Endothelial cell of umbilical vein (primary cell): ENCODE measurements around the gene C12orf42. TPM values are rescaled to one million over a fixed set of nuclear protein-coding genes. Genes with fewer than 3 reads are reported as not detected.

Experiments
- BruUV-seq: library from RNA; stranded (reverse); fragments of 400-500 nt; replicated peaks from 2 replicates; lab custom pipeline; 2021; lab: Mats Ljungman, UMichigan
- CTCF ChIA-PET: fragments of 300-600, 350-600 bp; sonication (Branson Sonifier 250); formaldehyde crosslinking; loops from one replicate; lab custom pipeline; 2021; ENCODE audit warnings: antibody characterized with exemption, inconsistent platforms; lab: Charles Lee
- POLR2A ChIA-PET: fragments of 300-600, 350-600 bp; sonication (Branson Sonifier 250); formaldehyde crosslinking; loops from one replicate; lab custom pipeline; 2021; ENCODE audit warnings: antibody characterized with exemption, inconsistent platforms; lab: Charles Lee
- DNase-seq: peaks from one replicate; pipeline ENCODE4 v3.0.0-alpha.2; 2011; ENCODE audit warnings: low read depth, low spot score
- FAIRE-seq: peaks from 2 replicates; lab custom pipeline; 2011; peaks lifted over from hg19 to GRCh38; lab: Jason Lieb, UNC
- H2AFZ ChIP-seq: 2 replicates; pipeline ENCODE4 v1.6.0; 2012; ENCODE audit warnings: low read depth, low read length, control low read depth, inconsistent platforms
- H3K27ac ChIP-seq: 2 replicates; pipeline ENCODE4 v1.5.1; 2011; ENCODE audit warnings: low read depth, mild to moderate bottlenecking, control low read depth, low read length, moderate library complexity; ENCODE audit not compliant: insufficient read depth
- H3K27me3 ChIP-seq, 2 experiments: 2 replicates each; pipeline versions ENCODE4 v1.6.0 to v1.6.1; 2011; ENCODE audit warnings: low read length in 2 of 2, mixed read lengths in 1 of 2; ENCODE audit not compliant: control insufficient read depth in 2 of 2, insufficient read depth in 2 of 2
- H3K36me3 ChIP-seq, 2 experiments: 2 replicates in 1 of 2; 3 replicates in 1 of 2; pipeline ENCODE4 v1.5.1; 2011; ENCODE audit warnings: low read length in 2 of 2, mild to moderate bottlenecking in 1 of 2, moderate library complexity in 1 of 2; ENCODE audit not compliant: control insufficient read depth in 2 of 2, insufficient read depth in 2 of 2; ENCODE audit errors: extremely low read depth in 1 of 2
- H3K4me1 ChIP-seq: 3 replicates; pipeline ENCODE4 v1.5.1; 2011; ENCODE audit warnings: mild to moderate bottlenecking, low read length; ENCODE audit not compliant: control insufficient read depth, insufficient read depth; ENCODE audit errors: extremely low read depth
- H3K4me2 ChIP-seq: 2 replicates; pipeline ENCODE4 v1.6.1; 2011; ENCODE audit warnings: low read length, control low read depth, mixed read lengths; ENCODE audit not compliant: insufficient read depth
- H3K4me3 ChIP-seq, 3 experiments: fragments of 200-600 bp in 1 of 3; sonication (generic), shearing (Covaris generic) in 1 of 3; replicated peaks in 1 of 3; 2 replicates each; pipeline ENCODE4 v1.5.1; 2011 to 2016; ENCODE audit warnings: control low read depth in 3 of 3, low read length in 3 of 3, mild to moderate bottlenecking in 2 of 3, inconsistent platforms in 1 of 3, low read depth in 1 of 3, moderate library complexity in 1 of 3; ENCODE audit not compliant: insufficient read depth in 1 of 3
- H3K79me2 ChIP-seq: 2 replicates; pipeline ENCODE4 v1.6.0; 2012; ENCODE audit warnings: low read length, inconsistent platforms; ENCODE audit not compliant: control insufficient read depth, insufficient read depth
- H3K9ac ChIP-seq: replicated peaks from 2 replicates; pipeline ENCODE3; 2011; ENCODE audit warnings: low read length, control low read depth; ENCODE audit not compliant: insufficient read depth; ENCODE audit errors: extremely low read depth
- H3K9me1 ChIP-seq: replicated peaks from 3 replicates; pipeline ENCODE4 v1.6.0; 2011; ENCODE audit warnings: mild to moderate bottlenecking, low read length; ENCODE audit not compliant: control insufficient read depth, insufficient read depth; ENCODE audit errors: extremely low read depth
- H3K9me3 ChIP-seq: replicated peaks from 2 replicates; pipeline ENCODE4 v1.5.1; 2012; ENCODE audit warnings: low read length, inconsistent platforms; ENCODE audit not compliant: control insufficient read depth, insufficient read depth
- H4K20me1 ChIP-seq: replicated peaks from 2 replicates; pipeline ENCODE3; 2011; ENCODE audit warnings: mild to moderate bottlenecking, low read length; ENCODE audit not compliant: control insufficient read depth, insufficient read depth; ENCODE audit errors: extremely low read depth
- EZH2 ChIP-seq: IDR thresholded peaks from 2 replicates; pipeline ENCODE4 v1.6.1; 2012; ENCODE audit warnings: borderline replicate concordance, low read depth, mild to moderate bottlenecking, moderate library complexity, low read length, inconsistent platforms; ENCODE audit not compliant: severe bottlenecking
- FOS ChIP-seq: IDR thresholded peaks from 2 replicates; pipeline ENCODE4 v1.6.1; 2011; ENCODE audit warnings: mild to moderate bottlenecking, low read length, moderate library complexity, borderline replicate concordance; ENCODE audit not compliant: insufficient read depth
- GATA2 ChIP-seq: IDR thresholded peaks from 2 replicates; pipeline ENCODE4 v1.7.0; 2011; ENCODE audit warnings: low read depth, mild to moderate bottlenecking, moderate library complexity, mixed read lengths, low read length; ENCODE audit not compliant: insufficient read length, insufficient read depth
- JUN ChIP-seq: IDR thresholded peaks from 2 replicates; pipeline ENCODE4 v1.6.1; 2011; ENCODE audit warnings: borderline replicate concordance, low read depth; ENCODE audit not compliant: insufficient read length, insufficient read depth
- MYC ChIP-seq: IDR thresholded peaks from one replicate; pipeline ENCODE4 v1.6.1; 2011; ENCODE audit warnings: mild to moderate bottlenecking, low read depth, low read length
- POLR2A ChIP-seq: IDR thresholded peaks from 2 replicates; pipeline ENCODE4 v1.6.1; 2012; ENCODE audit warnings: low read depth, mild to moderate bottlenecking, control low read depth, low read length
- POLR2AphosphoS5 ChIP-seq: IDR thresholded peaks from 2 replicates; pipeline ENCODE4 v1.6.1; 2012; ENCODE audit warnings: low read depth, mild to moderate bottlenecking, control low read depth, low read length, moderate library complexity; ENCODE audit not compliant: insufficient read depth
- dilution Hi-C: fragments of 300-500 bp; cut with MboI; formaldehyde crosslinking; loops from one replicate; pipeline ENCODE4 v1.15.0; 2019; ENCODE audit warnings: low sequenced_read_pairs; ENCODE audit not compliant: extremely low pct_ligation_motif_present
- intact Hi-C: fragments of 100-400 bp; cut with micrococcal nuclease; formaldehyde crosslinking; loops from one replicate; pipeline ENCODE4 v1.10.0; 2022
- polyA plus RNA-seq, 4 experiments: library from polyadenylated mRNA; depleted of rRNA in 3 of 4; stranded (reverse) in 3 of 4; unstranded in 1 of 4; fragments of >200 nt; gene quantifications; 2 replicates each; pipeline versions ENCODE4 v1.2.1 to v1.2.3, GENCODE V29; 2011 to 2012; ENCODE audit warnings: missing spikeins in 1 of 4
- total RNA-seq: library from RNA; stranded (reverse); gene quantifications from 2 replicates; pipeline ENCODE4 v1.2.3, GENCODE V29; 2021
- TF ChIP-seq, protein P1 (sequence below): IDR thresholded peaks from 2 replicates; pipeline ENCODE4 v1.6.1; 2011; ENCODE audit not compliant: insufficient read depth, insufficient read length
- TF ChIP-seq, protein P2 (sequence below), 2 donors: IDR thresholded peaks; 1 replicate in 1 of 2; 2 replicates in 1 of 2; pipeline ENCODE4 v1.5.1; 2011; ENCODE audit warnings: low read length in 2 of 2, mild to moderate bottlenecking in 2 of 2, moderate library complexity in 2 of 2, control low read depth in 1 of 2, inconsistent platforms in 1 of 2, low read depth in 1 of 2; ENCODE audit not compliant: insufficient read depth in 1 of 2; ENCODE audit errors: extremely low read depth in 1 of 2

Gene C12orf42
- total and polyA plus RNA-seq, 2 donors (not counting 3 experiments of a cell fraction or from before 2014, with no cell fraction given) = not detected

DNA sequence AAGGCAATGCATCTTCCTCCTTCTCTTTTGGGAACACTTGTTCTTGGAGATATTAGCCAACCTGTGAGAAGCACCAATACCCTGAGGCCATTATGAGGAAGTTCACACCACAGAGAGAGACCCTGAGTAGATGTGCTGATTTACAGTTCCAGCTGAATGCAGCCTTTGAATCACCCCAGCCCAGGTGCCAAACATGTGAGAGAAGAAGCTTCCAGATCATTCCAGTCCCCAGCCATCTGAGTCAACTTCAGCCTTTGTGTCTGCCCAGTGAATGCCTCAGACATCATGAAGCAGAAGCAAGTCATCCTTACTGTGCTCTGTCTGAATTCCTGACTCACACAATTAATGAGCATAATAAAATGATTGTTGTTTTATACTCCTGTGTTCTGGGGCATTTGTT, 25.1 kb downstream of the C12orf42 start:
- FAIRE-seq (no peak), DNase-seq (no peak)
- CTCF ChIA-PET = no interaction called here
- Histone ChIP-seq H3K4me1 (no peaks in the 10 kb centered on the region), H4K20me1 (no peaks in the 10 kb centered on the region), H3K9me3 (no peaks in the 10 kb centered on the region), H3K9me1 (no peaks in the 10 kb centered on the region), H3K27ac (no peak overlapping the region), H3K9ac (no peak overlapping the region), H3K79me2 (no peaks in the 10 kb centered on the region), H3K36me3 (no peaks in the 10 kb centered on the region), H2AFZ (no peak overlapping the region), H3K4me2 (no peak overlapping the region), H3K27me3 (no peaks in the 10 kb centered on the region), H3K4me3 (no peak overlapping the region)
- dilution Hi-C loops = no loop called here
- no peak for TF ChIP-seq FOS
- TF ChIP-seq, protein P1, sequence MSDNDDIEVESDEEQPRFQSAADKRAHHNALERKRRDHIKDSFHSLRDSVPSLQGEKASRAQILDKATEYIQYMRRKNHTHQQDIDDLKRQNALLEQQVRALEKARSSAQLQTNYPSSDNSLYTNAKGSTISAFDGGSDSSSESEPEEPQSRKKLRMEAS = no peak
- TF ChIP-seq JUN = no peak
- TF ChIP-seq, protein P2, sequence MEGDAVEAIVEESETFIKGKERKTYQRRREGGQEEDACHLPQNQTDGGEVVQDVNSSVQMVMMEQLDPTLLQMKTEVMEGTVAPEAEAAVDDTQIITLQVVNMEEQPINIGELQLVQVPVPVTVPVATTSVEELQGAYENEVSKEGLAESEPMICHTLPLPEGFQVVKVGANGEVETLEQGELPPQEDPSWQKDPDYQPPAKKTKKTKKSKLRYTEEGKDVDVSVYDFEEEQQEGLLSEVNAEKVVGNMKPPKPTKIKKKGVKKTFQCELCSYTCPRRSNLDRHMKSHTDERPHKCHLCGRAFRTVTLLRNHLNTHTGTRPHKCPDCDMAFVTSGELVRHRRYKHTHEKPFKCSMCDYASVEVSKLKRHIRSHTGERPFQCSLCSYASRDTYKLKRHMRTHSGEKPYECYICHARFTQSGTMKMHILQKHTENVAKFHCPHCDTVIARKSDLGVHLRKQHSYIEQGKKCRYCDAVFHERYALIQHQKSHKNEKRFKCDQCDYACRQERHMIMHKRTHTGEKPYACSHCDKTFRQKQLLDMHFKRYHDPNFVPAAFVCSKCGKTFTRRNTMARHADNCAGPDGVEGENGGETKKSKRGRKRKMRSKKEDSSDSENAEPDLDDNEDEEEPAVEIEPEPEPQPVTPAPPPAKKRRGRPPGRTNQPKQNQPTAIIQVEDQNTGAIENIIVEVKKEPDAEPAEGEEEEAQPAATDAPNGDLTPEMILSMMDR (IDR thresholded peaks at IDR 0.05; ENCODE audit: extremely low read depth in 1 of 2, insufficient read depth in 1 of 2, low read depth in 1 of 2, low read length in 2 of 2) = no peak
- no peak for TF ChIP-seq MYC
- no peak for TF ChIP-seq EZH2
- TF ChIP-seq POLR2A = no peak
- no peak for TF ChIP-seq POLR2AphosphoS5
- no peak for TF ChIP-seq GATA2
- intact Hi-C loops = no loop called here
- no TSS peak for BruUV-seq
- POLR2A ChIA-PET = no interaction called here
